Left lobe of liver (tissue), 2 donors: ENCODE data around the gene DMKN. TPM values are rescaled to one million over a fixed set of nuclear protein-coding genes. Genes with fewer than 3 reads are reported as not detected.
"Not testable (repeated sequence)": the region's sequence is repeated elsewhere in the genome, so short reads cannot be mapped to it uniquely, and the experiment has no call there.

Experiments
- ATAC-seq: fragments of 200-7000 bp; cut with Tn5 transposase; one replicate; pipeline ENCODE4 v1.9.1; 2020; ENCODE audit warnings: mild to moderate bottlenecking, moderate library complexity
- DNase-seq: peaks from one replicate; pipeline ENCODE4 v3.0.0-alpha.2; 2020; ENCODE audit warnings: low spot score
- total RNA-seq: library from RNA; stranded (reverse); gene quantifications from one replicate; pipeline ENCODE4 v1.2.1, GENCODE V29; 2021
- donor health status: DM: no; HTN: no; CAD: no; lungs with moderate emphysema.
- donor health status: DM: no; HTN: yes; CAD: no.

Gene DMKN
- total RNA-seq, 1 donor from 2014 or later = 2.0 TPM

GRCh38 chr19:35501684-35502083 lies 11.8 kb downstream of the DMKN start:
- ATAC-seq = no peak
- DNase-seq = no peak

- no peak for ATAC-seq
- DNase-seq = no peak
Observed at GRCh38 chr19:35500611-35501010, 12.8 kb downstream of the DMKN start.

- peak; percentile 59 for ATAC-seq
Observed at GRCh38 chr19:35498984-35499527, 14.4 kb downstream of the DMKN start.

GRCh38 chr19:35498220-35498619 lies 15.2 kb downstream of the DMKN start:
- ATAC-seq (no peak), DNase-seq (no peak)

More at GRCh38 chr19:35498984-35499527, 14.4 kb downstream of the DMKN start:
- no peak for DNase-seq

- DNase-seq = no peak
- no peak for ATAC-seq
Observed at GRCh38 chr19:35497406-35497805, 16.0 kb downstream of the DMKN start.

GRCh38 chr19:35495107-35496064 lies 18.1 kb downstream of the DMKN start:
- DNase-seq = peak; percentile 66
- ATAC-seq = peak; percentile 98

- no peak for DNase-seq
- no peak for ATAC-seq
Observed at GRCh38 chr19:35493971-35494370, 19.5 kb downstream of the DMKN start.

GRCh38 chr19:35491836-35492360 lies 21.6 kb downstream of the DMKN start:
- DNase-seq (no peak), ATAC-seq (no peak)

- DNase-seq (no peak), ATAC-seq (no peak)
Observed at GRCh38 chr19:35490364-35490763, 23.1 kb downstream of the DMKN start, which contains the start of gene KRTDAP. Gene KRTDAP (minus strand): TSS chr19:35490464. CDS start chr19:35490442, 22 bp downstream.

- no peak for DNase-seq
- no peak for ATAC-seq
Observed at GRCh38 chr19:35488677-35489076, 24.8 kb downstream of the DMKN start.

GRCh38 chr19:35487656-35488182 lies 25.7 kb downstream of the DMKN start:
- ATAC-seq = no peak
- DNase-seq = no peak

- DNase-seq (no peak), ATAC-seq (peak; percentile 42)
Observed at GRCh38 chr19:35486268-35486708, 27.2 kb downstream of the DMKN start.

- ATAC-seq (no peak), DNase-seq (no peak)
Observed at GRCh38 chr19:35484252-35485036, 29.0 kb downstream of the DMKN start.

- DNase-seq (no peak), ATAC-seq (no peak)
Observed at GRCh38 chr19:35483089-35483488, 30.4 kb downstream of the DMKN start.

- no peak for ATAC-seq
- no peak for DNase-seq
Observed at GRCh38 chr19:35478794-35479677, 34.4 kb downstream of the DMKN start.

GRCh38 chr19:35476149-35476548 lies 37.3 kb downstream of the DMKN start:
- ATAC-seq (no peak), DNase-seq (no peak)

GRCh38 chr19:35474594-35474993 lies 38.9 kb downstream of the DMKN start:
- not testable (repeated sequence) for ATAC-seq

GRCh38 chr19:35474104-35474503 lies 39.3 kb downstream of the DMKN start:
- no peak for ATAC-seq
- DNase-seq = no peak

More at GRCh38 chr19:35474594-35474993, 38.9 kb downstream of the DMKN start:
- not testable (repeated sequence) for DNase-seq

GRCh38 chr19:35471946-35472345 lies 41.5 kb downstream of the DMKN start:
- no peak for ATAC-seq
- DNase-seq = no peak

- not testable (repeated sequence) for ATAC-seq, DNase-seq
Observed at GRCh38 chr19:35471075-35471474, 42.4 kb downstream of the DMKN start.
